ENCODE measurements around the gene PACRG.

The PACRG gene

DNA sequence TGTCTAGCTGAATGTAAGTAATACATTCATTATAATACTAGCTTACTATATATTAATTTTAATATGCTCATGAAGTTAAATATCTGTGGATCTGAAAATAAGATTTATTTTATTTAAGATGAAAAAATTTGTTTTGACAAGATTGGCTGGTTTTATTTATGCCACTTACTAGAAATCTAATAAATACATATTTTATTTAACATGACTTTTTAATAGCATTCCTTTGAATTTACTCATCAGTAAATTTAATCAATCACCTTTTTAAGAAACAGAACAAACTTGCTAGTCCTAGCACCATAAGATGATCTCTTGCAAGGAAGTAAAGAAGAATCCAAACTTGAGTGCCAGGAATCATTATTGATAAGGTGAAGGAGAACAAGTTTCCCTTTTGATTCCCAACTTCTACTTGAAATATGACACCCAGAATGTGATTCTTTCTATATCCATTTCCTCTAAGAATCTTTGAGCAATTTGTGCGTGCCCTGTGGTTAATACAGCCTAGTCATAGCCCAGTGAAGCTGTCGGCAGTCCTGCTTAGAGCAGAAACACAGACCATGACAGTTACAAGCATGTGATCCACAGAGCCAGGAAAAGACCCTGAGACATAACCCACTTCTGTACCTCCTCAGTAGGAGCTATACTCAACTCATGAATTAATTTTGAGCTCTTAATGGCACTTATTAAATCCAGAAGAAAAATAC lies 404.4 kb downstream of the PACRG start:
- DNase-seq (ENCODE audit: extremely low read depth, low read depth): no peak
- TF ChIP-seq, protein P1, sequence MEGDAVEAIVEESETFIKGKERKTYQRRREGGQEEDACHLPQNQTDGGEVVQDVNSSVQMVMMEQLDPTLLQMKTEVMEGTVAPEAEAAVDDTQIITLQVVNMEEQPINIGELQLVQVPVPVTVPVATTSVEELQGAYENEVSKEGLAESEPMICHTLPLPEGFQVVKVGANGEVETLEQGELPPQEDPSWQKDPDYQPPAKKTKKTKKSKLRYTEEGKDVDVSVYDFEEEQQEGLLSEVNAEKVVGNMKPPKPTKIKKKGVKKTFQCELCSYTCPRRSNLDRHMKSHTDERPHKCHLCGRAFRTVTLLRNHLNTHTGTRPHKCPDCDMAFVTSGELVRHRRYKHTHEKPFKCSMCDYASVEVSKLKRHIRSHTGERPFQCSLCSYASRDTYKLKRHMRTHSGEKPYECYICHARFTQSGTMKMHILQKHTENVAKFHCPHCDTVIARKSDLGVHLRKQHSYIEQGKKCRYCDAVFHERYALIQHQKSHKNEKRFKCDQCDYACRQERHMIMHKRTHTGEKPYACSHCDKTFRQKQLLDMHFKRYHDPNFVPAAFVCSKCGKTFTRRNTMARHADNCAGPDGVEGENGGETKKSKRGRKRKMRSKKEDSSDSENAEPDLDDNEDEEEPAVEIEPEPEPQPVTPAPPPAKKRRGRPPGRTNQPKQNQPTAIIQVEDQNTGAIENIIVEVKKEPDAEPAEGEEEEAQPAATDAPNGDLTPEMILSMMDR (IDR thresholded peaks at IDR 0.05; ENCODE audit: low read depth, low read length): no peak

DNA sequence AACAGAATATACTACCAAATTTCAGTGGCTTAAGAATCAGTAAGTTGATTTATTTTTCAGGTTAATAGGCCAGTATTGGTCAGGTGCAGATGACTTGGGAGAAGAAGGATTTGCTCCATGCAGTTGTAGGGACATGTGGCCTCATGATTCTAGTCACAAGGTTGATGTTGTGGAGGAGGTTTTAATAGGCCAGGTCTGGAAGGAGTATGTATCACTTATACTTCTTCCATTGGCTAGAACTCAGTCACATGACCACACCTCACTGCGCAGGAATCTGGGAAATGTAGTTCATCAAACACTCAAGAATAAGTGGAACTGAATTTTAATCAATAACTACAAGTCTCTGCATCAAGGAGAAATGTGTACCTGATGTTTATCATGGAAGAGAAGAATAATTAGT lies 405.2 kb downstream of the PACRG start:
- DNase-seq (ENCODE audit: extremely low read depth, low read depth): no peak
- TF ChIP-seq, protein P1 (IDR thresholded peaks at IDR 0.05; ENCODE audit: low read depth, low read length): no peak

DNA sequence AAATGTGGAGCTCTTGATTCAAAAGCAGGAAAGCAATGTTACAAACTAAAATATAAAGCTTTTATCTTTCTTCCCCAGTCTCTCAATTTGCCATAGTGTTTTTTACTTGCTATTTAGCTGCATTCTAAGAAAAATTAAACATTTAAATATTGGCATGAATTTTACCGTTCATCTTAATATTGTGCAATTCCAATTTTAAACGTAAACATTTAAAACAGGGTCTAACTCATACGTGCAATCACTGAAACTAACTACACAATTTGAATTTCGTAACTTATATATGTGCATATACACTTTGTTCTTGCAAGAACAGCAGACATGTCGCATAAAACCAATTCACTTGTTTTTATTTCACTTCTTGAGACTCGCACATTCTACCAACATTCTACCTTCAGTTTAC lies 405.9 kb downstream of the PACRG start:
- DNase-seq (ENCODE audit: extremely low read depth, low read depth): no peak
- TF ChIP-seq, protein P1 (IDR thresholded peaks at IDR 0.05; ENCODE audit: low read depth, low read length): no peak

DNA sequence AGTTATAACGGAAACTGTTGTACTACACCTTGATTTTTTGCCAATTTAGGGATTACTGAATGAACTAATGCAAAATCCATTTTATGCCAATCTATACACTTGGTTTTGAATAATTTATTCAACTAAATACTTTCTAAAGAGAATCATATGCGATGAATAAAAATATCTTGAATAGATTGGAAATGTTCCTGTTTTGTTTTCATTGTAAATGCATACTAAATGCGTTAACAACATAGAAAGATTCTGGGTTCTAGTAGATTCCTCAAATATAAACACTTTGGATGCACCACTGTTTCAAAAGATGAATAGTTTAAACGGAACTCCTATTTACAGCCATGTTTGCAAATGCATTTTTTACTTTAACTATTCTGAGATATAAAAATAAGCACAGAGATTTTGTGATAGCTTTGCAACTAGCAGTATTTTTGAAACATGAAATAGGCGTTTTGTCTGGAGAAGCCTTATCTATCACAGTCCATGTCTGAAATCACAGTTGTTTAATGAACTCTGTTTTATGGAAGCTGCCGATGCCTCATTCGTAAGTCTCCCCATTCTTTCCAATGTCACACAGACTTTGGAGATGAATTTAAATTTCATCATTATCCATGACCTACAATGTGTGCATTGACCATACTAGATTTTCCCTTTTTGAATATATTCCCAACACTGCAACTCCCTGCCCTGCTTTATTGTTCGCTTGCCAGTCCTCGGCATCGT lies 409.1 kb downstream of the PACRG start:
- TF ChIP-seq, protein P1 (IDR thresholded peaks at IDR 0.05; ENCODE audit: low read depth, low read length): no peak
- DNase-seq (ENCODE audit: extremely low read depth, low read depth): no peak

DNA sequence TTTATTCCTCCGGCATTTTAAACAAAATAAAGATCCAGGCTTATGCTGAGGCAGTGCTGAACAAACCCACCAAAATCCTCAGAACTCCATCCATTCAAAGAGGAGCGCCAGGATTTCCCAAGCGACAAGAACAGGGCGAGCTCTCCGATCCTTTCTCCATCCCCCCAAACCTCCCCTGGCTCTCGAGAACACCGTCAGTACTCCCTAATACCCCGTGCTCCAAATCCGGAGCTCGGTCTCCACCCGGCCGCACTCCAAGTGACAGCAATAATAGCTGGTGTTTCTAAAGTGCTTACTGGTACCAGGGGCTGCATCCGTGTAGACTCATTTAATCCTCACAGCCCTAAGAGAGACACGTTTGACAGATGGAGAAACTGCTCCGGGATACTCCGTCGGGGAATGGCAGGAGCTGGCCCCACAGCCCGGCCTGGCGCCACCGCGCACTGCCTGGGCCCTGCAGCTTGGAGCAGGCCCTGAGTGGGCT lies 409.7 kb downstream of the PACRG start:
- no peak for DNase-seq (ENCODE audit: extremely low read depth, low read depth)
- TF ChIP-seq, protein P1 (IDR thresholded peaks at IDR 0.05; ENCODE audit: low read depth, low read length): no peak

DNA sequence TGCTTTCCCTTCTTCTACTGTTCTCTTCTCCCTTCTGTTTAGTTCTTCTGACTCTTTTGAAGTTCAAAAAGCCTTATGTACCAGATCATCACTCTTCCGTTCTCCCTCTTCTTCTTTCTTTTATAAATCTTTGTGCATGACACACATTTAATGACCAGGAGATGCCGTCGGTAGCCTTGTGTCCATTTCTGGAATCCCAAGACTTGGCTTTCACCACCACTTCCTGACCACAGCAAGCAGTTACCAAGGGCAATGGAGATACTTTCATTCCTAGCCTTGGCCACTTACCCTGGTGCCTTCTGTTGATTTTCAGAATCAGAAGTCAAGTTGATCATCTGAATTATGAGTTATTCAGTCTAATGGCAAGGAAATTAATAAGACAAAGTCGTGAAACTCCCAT lies 418.3 kb downstream of the PACRG start:
- no peak for DNase-seq (ENCODE audit: extremely low read depth, low read depth)
- TF ChIP-seq, protein P1 (IDR thresholded peaks at IDR 0.05; ENCODE audit: low read depth, low read length): no peak

DNA sequence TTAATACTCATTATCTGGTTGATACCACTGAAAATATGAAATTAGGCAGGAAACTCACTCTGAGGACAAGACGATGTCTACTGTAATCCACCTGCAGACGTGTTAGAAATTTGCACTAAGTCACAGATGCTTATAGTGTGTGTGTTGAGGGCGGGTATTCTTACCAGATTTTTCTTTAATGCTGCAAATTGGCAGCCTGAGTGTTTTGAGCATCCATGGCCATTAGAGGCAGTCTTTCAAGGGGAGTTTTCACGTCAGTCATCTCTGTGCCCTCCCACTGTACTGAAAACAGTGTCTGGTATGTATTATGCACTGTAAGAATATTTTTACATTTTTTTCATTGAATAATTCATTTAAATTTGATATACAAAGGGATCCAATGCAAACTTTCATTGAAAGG lies 420.2 kb downstream of the PACRG start:
- no peak for DNase-seq (ENCODE audit: extremely low read depth, low read depth)
- TF ChIP-seq, protein P1 (IDR thresholded peaks at IDR 0.05; ENCODE audit: low read depth, low read length): no peak

All from AG09319 (cell line).